ENCODE measurements around the gene LTBP1.
"Not testable (repeated sequence)": the region's sequence is repeated elsewhere in the genome, so short reads cannot be mapped to it uniquely, and the experiment has no call there.

Gene LTBP1

GRCh38 chr2:33212151-33212550 lies 265.4 kb downstream of the LTBP1 start:
- intact Hi-C loops (cut with DNase I), result no loop called here

DNA sequence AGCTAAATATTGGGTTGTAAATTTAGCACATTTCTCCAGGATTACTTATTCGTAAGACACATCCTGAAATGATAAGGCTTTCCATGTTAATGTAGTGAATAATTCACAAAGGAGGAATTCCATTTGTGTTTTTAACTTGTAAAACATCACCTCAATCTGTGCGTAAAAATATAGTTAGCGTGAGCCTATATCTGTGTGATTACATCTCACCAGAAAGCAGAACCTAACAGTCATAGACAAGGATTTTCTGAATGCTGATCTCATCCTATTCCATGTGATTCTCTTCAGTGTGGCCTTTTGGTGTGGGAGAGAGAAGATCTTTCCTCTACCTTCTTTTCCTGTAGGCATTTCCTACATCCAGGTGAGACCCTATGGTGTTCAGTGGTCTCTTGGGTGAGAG lies 266.5 kb downstream of the LTBP1 start:
- no peak for DNase-seq
- intact Hi-C loops (cut with DNase I), result no loop called here

More at GRCh38 chr2:33212151-33212550, 265.4 kb downstream of the LTBP1 start:
- no peak for DNase-seq

DNA sequence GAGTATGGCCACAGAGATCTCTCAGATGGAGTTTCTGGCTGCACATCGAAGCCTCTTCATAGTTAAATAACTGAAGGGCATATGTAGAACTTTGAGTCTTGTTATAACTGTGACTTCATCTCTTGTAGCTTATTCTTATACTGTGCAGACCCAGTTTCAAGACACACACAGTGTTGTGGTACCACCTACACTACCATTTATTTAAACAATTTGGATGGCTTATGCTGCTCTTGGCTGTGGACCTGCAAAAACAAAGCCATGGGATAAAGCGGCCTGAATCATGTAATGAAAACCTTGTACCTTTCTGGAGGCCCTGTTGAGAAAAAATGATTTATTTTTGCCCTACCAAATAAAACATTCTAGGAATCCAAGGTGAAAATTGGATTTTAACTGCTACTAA lies 266.9 kb downstream of the LTBP1 start:
- DNase-seq, result no peak
- intact Hi-C loops (cut with DNase I), result no loop called here

DNA sequence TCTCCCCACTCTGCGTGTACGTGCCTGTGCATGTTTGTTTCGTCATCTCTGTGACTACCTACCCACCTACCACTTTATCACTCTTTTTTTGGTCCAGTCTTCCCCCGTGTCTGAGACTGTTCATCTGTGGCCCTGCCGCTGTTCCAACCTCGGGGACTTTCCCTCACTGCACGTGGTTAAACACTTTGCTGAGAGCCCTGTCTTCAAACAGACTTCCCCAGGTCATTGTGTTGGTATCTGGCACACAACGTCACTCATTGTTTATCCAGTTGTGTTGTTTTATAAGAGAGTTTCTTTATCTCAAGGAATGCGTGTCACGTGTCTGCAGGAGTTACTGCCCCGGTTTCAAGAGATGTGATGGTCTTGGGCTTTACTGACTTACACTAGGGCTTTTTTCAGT lies 267.7 kb downstream of the LTBP1 start:
- intact Hi-C loops (cut with DNase I), result no loop called here
- no peak for DNase-seq

GRCh38 chr2:33214857-33215256 lies 268.1 kb downstream of the LTBP1 start:
- no peak for DNase-seq
- intact Hi-C loops (cut with DNase I), result no loop called here

DNA sequence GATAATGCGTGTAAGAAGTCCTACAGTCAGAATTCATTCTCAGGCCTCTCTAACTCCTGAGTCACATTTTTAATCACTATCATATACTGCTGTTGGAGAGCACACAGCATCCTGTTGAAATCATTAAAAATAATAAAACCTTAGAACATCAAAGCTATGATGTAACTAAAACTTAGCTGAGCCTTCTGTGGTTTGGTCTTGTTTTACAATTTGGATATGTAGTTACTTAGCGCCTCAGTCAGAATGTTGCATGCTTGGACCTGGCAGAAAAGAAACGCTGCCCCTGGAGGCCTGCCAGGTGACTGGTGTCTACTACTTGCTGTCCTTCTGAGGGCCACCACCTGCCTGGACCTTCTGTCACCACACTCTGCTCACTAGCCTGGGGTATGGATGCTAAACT lies 268.5 kb downstream of the LTBP1 start:
- DNase-seq, result peak in 2 of 10 donors; percentile 50 to 63
- intact Hi-C loops (cut with DNase I), result no loop called here

GRCh38 chr2:33215983-33216382 lies 269.2 kb downstream of the LTBP1 start:
- no peak for DNase-seq
- intact Hi-C loops (cut with DNase I), result no loop called here

DNA sequence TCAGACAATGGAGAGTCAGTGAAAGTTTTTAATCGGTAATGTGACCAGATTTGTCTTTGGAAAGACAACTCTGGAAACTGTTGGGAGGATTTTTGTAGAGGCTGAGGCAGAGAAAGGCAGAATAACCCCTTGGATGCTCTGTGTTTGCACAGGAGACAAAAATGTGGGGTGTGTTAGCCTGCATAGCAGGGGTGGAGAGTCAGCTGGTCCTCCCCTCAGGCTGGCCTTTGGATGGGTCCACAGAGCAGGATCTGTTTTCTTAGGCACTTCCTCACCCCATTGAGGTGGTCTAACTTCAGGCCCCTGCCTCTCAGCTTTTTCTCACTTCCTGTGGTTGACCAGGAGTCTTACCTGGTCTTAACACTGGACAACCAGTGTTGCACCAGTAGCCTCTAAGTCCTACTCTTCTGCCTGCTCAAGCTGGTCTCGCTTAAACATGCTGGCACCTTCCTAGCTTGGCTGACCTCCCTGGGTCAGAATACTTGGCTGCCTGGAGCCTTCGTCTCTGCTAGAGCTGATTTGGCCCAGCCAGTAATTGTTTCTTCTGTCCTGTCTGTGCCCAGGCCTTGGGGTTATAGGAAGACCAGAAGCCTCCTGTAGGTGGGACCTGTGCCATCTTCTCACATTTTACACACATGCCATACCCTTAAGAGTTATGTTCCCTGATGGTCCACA lies 269.9 kb downstream of the LTBP1 start:
- DNase-seq, result peak in 1 of 10 donors; percentile 12
- intact Hi-C loops (cut with DNase I), result no loop called here

DNA sequence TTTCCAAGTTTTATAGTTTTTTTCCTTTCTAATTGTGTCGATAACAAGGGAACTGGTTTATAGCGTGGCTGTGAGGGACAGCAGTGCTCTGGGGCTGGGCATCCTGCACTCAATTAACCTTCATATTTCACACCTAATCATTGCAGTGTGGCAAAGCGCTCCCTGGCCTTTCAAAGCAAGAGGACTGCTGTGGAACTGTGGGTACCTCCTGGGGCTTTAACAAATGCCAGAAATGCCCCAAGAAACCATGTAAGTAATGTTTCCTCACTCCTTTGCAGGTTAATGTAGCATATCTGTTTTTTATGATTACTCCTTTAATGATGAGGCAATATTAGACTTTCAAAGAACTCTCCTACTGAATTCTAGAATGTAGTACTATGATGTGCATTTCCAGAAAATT lies 270.7 kb downstream of the LTBP1 start:
- no peak for DNase-seq
- intact Hi-C loops (cut with DNase I), result no loop called here

DNA sequence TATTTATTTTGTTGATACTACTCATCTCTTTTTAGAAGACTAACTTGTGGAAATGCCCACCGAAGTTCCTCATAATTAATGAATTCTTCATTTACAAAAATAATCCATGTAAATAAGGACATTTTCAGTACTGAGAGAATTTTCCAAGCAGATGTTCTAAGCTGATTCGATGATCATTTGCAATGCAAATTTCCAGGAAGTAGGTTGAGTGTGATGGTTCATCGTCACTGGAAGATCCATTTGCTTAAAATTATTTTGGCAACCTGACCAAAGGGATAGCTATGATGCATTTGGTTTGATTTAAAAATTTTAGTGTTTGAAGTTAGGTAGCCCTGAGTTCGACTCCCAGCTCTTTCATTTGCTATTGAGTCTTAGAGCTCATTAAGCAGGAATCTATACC lies 272.4 kb downstream of the LTBP1 start:
- intact Hi-C loops (cut with DNase I), result no loop called here
- DNase-seq, result no peak

GRCh38 chr2:33219850-33220275 lies 273.1 kb downstream of the LTBP1 start:
- intact Hi-C loops (cut with DNase I), result no loop called here
- no peak for DNase-seq

DNA sequence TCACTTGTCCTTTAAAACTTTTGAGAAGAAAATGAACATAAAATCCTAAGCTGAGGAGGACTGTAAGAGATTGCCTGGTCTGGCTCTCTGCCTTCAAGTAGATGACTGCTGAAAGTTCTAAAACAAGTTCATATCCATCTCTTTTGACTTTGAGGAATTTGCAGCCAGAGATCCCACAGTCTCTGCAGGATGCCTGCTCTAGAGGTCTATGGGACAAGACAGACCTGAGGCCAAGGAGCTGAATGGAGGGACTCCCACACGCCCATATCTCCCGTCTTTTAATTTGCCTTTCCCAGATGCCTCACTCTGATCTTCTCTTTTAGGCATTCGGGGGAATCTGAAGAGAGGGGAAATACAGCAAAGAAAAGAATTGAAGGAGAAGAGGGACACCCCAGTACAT lies 273.8 kb downstream of the LTBP1 start:
- DNase-seq, result no peak
- intact Hi-C loops (cut with DNase I), result no loop called here

DNA sequence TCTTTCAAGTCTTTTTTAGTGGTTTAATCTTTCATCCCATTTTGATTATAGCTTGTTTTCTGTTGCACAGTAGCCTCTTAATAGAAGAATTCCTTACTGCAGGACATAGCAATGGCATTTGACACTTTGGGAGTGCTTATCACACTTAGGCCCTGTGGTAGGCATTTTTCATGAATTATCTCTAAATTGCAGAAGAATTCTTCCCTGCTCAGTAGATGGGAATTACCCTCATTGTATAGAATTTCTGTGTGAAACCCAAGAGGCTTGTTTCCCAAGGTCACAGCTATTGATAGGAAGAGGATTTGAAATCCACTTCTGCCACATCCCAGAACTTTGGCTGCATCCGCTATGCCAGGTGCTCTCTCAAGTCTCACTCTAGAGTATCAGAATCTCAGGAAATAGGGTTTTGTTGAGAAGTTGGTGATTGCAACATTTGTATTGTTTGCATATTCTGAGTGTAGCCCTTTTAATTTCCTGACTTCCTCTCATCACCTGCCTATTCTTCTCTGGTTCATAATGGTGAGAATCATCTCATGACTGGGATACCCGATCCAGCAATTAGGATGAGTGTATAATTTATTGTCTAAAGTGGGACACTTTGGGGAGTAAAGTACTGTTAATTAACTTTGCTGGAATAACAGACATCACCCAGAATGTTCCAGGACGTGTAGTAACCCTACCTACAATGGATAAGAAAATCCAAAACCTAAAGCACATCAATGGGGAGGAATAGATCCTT lies 274.5 kb downstream of the LTBP1 start:
- intact Hi-C loops (cut with DNase I), result no loop called here
- DNase-seq, result no peak

GRCh38 chr2:33222309-33222708 lies 275.6 kb downstream of the LTBP1 start:
- intact Hi-C loops (cut with DNase I), result no loop called here
- no peak for DNase-seq

DNA sequence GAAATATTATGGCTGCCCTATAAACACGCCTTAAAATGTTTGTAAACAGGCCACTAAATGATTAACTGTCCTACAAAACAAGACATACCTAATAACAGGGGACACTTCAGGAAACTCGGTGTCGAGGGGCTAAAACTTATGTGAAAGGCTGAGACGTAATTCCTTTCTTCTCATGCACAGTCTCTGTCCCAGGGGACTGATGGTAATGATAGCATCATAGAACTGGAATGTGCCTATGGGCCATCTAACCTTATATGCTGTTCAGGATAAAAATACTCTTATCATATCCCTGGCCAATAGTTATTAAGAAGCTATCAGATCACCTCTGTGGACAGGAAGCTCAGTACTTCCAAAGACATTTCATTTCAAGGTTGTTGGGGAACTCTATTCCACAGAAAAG lies 277.1 kb downstream of the LTBP1 start:
- DNase-seq, result no peak

GRCh38 chr2:33225350-33225749 lies 278.6 kb downstream of the LTBP1 start:
- intact Hi-C loops (cut with DNase I), result no loop called here
- DNase-seq, result no peak

More for the DNA sequence above, 277.1 kb downstream of the LTBP1 start:
- intact Hi-C loops (cut with DNase I), result no loop called here

- no peak for DNase-seq
- intact Hi-C loops (cut with DNase I), result no loop called here
Observed at GRCh38 chr2:33226546-33226945, 279.8 kb downstream of the LTBP1 start.

DNA sequence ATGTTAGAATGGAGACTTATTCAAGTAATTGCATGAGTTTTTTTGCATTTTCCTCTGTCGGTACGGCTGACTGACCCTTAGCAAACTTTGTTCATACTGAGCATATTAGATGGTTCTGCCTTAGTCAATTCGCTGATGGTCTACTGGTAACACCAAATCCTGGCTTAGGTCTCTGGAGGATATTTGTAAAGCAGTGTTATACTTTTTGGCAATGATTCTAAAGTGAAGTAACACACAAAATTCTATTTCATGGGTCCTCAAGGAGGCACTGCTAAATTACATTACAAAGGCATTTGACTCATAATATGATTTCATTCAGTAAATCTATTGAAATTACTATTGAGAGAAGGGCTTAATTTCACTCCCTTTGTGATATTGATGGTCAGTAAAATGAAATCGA lies 282.9 kb downstream of the LTBP1 start:
- intact Hi-C loops (cut with DNase I), result no loop called here
- DNase-seq, result no peak

DNA sequence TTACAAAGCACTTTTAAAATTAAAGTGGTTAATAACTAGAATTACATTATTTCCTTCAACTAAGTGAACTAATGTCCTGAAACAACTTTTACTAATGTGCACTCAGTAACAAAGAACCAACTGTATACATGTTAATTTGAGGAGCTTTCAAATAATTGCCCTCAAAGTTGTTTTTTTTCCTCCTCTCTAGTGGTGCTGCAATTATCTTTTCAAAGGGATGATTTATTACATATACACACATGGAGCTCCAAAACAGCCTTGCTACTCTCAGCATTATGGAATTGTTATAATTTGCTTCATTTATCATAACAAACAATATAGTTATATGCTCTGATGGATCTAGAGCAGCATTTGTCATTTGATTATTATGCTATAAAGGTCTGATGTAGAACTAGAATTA lies 283.4 kb downstream of the LTBP1 start:
- intact Hi-C loops (cut with DNase I), result no loop called here
- no peak for DNase-seq

GRCh38 chr2:33230842-33231241 lies 284.1 kb downstream of the LTBP1 start:
- intact Hi-C loops (cut with DNase I), result no loop called here

GRCh38 chr2:33235559-33235958 lies 288.8 kb downstream of the LTBP1 start:
- intact Hi-C loops (cut with DNase I); DNase-seq: not testable (repeated sequence)

More at GRCh38 chr2:33230842-33231241, 284.1 kb downstream of the LTBP1 start:
- DNase-seq, result no peak
